ENCODE results near the gene PRKCZ.

- TF ChIP-seq, protein P1, sequence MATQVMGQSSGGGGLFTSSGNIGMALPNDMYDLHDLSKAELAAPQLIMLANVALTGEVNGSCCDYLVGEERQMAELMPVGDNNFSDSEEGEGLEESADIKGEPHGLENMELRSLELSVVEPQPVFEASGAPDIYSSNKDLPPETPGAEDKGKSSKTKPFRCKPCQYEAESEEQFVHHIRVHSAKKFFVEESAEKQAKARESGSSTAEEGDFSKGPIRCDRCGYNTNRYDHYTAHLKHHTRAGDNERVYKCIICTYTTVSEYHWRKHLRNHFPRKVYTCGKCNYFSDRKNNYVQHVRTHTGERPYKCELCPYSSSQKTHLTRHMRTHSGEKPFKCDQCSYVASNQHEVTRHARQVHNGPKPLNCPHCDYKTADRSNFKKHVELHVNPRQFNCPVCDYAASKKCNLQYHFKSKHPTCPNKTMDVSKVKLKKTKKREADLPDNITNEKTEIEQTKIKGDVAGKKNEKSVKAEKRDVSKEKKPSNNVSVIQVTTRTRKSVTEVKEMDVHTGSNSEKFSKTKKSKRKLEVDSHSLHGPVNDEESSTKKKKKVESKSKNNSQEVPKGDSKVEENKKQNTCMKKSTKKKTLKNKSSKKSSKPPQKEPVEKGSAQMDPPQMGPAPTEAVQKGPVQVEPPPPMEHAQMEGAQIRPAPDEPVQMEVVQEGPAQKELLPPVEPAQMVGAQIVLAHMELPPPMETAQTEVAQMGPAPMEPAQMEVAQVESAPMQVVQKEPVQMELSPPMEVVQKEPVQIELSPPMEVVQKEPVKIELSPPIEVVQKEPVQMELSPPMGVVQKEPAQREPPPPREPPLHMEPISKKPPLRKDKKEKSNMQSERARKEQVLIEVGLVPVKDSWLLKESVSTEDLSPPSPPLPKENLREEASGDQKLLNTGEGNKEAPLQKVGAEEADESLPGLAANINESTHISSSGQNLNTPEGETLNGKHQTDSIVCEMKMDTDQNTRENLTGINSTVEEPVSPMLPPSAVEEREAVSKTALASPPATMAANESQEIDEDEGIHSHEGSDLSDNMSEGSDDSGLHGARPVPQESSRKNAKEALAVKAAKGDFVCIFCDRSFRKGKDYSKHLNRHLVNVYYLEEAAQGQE (IDR thresholded peaks at IDR 0.05; ENCODE audit: insufficient read depth in 1 of 2, low read depth in 2 of 2, low read length in 2 of 2), result no peak
- TF ChIP-seq POLR2AphosphoS5 (IDR thresholded peaks at IDR 0.05; ENCODE audit: low read depth, low read length) (no peak), SIN3A (IDR thresholded peaks at IDR 0.05; ENCODE audit: borderline replicate concordance, insufficient read depth, low read length) (no peak), FOXP2 (optimal IDR thresholded peaks at IDR 0.05; ENCODE audit: borderline replicate concordance, extremely low read depth, extremely low read length, insufficient read depth) (no peak)
Observed at GRCh38 chr1:2144501-2145090, 94.4 kb downstream of the PRKCZ start.

Data from PFSK-1 (cell line).